T-helper 1 cell (primary cell): ENCODE data around the gene PCSK4.
"Not testable (repeated sequence)": the region's sequence is repeated elsewhere in the genome, so short reads cannot be mapped to it uniquely, and the experiment has no call there.

Experiments
- DNase-seq, 5 donors: peaks; one replicate each; pipeline ENCODE4 v3.0.0-alpha.2; 2012 to 2020
- total RNA-seq, 4 donors: gene quantifications; one replicate each; lab custom pipeline; 2026; lab: John Stamatoyannopoulos, UW

The PCSK4 gene
- total RNA-seq, result 1.1 to 3.9 (median 2.5) reads per million in 4 donors

- DNase-seq, result peak; percentile 90 to 99 (median 97)
Measured at GRCh38 chr19:1490311-1491113, at the start of gene PCSK4. Gene PCSK4 (minus strand): TSS chr19:1490350. CDS start chr19:1490346, 4 bp downstream.

- not testable (repeated sequence) for DNase-seq
Measured at GRCh38 chr19:1539749-1540148, 49.6 kb upstream of the PCSK4 start.

GRCh38 chr19:1538978-1539377 is 48.8 kb upstream of the PCSK4 start:
- no peak for DNase-seq

- not testable (repeated sequence) for DNase-seq
Measured at GRCh38 chr19:1535699-1536098, 45.5 kb upstream of the PCSK4 start.

- DNase-seq, result no peak
Measured at GRCh38 chr19:1534972-1535371, 44.8 kb upstream of the PCSK4 start.

GRCh38 chr19:1533510-1534150 is 43.5 kb upstream of the PCSK4 start:
- DNase-seq, result no peak

DNA sequence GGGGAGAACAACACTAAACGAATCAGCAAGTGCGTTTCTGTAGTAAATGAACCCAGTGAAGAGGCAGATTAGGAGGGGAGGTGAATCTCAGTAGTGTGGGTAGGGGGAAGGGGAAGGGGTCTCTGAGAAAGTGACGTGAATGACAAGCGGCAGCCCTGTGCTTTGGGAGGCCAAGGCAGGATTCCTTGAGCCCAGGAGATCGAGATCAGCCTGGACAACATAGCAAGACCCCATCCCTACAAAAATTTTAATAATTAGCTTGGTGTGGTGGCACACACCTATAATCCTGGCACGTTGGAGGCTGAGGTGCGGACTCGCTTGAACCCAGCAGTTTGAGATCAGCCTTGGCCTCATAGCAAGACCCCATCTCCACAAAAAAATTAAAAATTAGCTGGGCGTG is 41.9 kb upstream of the PCSK4 start:
- DNase-seq, result no peak

GRCh38 chr19:1531587-1531986 is 41.4 kb upstream of the PCSK4 start:
- no peak for DNase-seq

- not testable (repeated sequence) for DNase-seq
Measured at GRCh38 chr19:1530856-1531255, 40.7 kb upstream of the PCSK4 start.

- DNase-seq, result no peak
Measured at GRCh38 chr19:1529430-1529816, 39.3 kb upstream of the PCSK4 start.

GRCh38 chr19:1528596-1529429 is 38.7 kb upstream of the PCSK4 start:
- DNase-seq, result no peak

GRCh38 chr19:1527650-1528309 is 37.6 kb upstream of the PCSK4 start:
- DNase-seq, result no peak

DNA sequence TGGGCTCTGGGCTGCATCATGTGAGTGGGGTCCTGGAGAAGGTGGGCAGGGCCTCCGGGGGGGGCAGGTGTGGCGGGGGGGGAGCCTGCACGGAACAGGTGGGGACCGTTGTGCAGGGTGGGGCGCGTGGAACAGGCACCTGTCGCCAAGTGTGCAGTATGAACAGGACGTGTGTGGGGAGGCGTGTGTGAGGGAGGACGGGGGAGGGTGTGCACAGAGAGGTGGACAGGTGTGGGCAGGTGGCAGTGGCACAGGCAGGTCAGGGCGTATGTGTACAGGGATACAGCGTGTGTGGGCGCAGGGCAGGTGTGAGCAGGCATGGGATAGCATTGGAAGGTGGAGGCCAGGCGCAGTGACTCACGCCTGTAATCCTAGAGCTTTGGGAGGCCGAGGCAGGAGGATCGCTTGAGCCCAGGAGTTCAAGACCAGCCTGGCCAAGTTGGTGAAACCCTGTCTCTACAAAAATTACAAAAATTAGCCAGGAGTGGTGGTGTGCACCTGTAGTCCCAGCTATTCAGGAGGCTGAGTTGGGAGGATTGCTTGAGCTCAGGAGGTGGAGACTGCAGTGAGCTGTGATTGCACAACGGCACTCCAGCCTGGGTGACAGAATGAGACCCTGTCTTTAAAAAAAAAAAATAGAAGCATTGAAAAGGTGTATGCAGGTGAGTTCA is 37.0 kb upstream of the PCSK4 start:
- DNase-seq, result no peak

DNA sequence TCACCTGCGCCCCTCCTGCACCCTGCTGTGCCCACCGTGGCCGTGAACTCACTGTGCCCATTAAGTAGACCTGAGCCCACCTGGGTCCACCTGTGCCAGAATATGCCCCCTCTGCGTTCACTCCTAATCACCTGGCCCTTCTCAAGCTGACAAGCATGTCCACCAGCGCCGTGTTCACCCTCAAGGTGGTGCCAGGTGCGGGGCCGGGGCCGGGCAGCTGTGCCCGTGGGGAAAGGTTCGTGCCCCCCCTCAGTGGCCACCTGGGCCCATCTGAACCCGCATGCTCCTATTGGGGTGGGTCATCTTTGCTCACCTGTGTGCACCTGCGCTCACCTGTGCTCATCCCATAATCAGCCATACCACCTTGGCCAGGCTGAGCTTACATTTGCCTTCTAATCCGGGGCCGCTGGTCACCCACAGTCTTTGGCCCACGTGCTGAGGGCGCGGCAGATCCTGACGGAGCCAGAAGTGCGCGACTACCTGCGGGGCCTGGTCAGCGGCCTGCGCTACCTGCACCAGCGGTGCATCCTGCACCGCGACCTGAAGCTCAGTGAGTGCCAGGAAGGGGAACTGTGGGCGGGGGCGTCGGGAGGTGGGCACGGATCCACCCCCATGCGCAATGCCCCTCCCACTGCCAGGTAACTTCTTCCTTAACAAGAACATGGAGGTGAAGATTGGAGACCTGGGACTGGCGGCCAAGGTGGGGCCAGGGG is 36.1 kb upstream of the PCSK4 start:
- DNase-seq, result no peak

DNA sequence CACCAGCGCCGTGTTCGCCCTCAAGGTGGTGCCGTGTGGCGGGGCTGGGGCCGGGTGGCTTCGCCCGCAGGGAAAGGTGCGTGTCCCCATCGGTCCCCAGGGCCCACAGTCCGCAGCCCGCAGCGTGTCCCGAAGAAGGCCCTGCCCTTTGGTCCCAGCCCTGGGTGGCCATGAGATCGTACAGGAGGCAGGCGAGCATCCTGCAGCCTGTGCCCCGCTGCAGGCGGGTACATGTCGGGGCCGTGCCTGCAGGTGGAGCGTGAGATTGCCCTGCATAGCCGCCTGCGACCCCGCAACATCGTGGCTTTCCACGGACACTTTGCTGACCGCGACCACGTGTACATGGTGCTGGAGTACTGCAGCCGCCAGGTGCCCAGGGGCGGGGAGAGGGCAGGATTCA is 35.2 kb upstream of the PCSK4 start:
- DNase-seq, result no peak

- DNase-seq, result no peak
Measured at GRCh38 chr19:1524972-1525325, 34.8 kb upstream of the PCSK4 start.

- no peak for DNase-seq
Measured at GRCh38 chr19:1524287-1524971, 34.3 kb upstream of the PCSK4 start.

DNA sequence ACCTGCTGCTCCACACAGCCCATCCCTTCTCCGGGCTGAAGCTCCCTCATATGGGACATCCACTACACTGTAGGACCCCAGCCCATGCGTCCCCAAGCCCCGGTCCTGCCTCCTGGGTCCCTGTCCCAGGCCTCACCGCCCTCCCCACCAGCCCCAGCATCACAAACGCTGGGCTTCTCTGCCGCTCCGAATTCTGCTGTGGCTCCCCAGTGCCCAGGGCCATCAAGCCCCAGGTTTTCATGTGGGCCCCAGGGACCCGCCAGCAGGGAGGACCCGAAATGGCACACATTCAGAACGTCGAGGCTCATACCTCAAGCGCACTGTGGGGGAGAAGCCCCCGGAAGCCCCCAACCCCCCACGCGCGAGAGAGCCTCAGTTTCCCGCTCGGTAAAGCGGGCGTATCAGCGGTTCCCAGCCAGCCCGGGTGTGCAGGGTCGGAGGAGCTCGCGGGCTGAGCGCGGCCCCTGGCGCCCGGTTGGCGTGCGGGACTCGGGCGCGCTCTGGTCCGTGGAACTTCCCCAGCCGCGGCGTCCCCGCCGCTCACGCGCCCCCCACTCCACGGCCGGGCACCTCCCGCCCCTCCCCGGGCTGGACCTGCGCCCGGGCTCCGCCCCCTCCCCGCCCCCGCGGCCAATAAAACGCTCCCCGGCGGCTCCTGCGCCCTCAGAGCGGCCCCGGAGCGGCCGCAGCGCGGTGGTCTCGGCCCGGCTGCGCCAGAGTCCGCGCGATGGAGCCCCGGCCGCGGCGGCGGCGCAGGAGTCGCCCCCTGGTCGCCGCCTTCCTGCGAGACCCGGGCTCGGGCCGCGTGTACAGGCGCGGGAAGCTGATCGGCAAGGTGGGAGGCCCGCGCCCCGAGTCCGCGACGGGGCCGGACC is 33.5 kb upstream of the PCSK4 start, which contains the start of gene PLK5:
PLK5 (plus strand) TSS at position 666 of the 875 bp plus-strand sequence. CDS start 2,920 bp downstream, outside the sequence.
- no peak for DNase-seq

DNA sequence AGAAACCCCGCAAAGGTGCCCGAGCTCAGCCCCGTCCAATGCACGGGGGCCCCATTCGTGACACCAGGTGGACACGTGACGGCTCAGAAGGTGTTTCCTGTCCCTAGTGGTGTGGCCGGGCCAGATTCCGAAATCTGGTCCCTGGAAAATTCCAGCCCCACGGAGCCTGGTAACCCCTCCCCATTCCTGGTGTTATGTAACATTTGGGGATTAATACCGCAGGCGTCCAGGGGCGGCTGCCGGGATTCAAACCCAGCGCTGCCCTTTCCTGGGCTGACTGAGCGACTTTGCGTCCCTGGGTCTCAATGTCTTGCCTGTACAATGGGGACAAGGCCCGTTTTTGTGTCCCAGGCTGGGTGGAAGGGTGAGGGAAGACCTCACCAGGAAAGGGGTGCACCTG is 32.7 kb upstream of the PCSK4 start:
- DNase-seq, result no peak

- no peak for DNase-seq
Measured at GRCh38 chr19:1522061-1522460, 31.9 kb upstream of the PCSK4 start.
